K562 (cell line): ENCODE measurements around the gene OR5AU1. TPM values are rescaled to one million over a fixed set of nuclear protein-coding genes. Genes with fewer than 3 reads are reported as not detected.

ENCODE experiments used
- ATAC-seq: fragments of 200-7000 bp; cut with Tn5 transposase; 3 replicates; pipeline ENCODE4 v1.9.1; 2020; ENCODE audit warnings: moderate library complexity
- BruUV-seq: library from RNA; stranded (reverse); fragments of 400-500 nt; replicated peaks from 2 replicates; lab custom pipeline; 2021; lab: Mats Ljungman, UMichigan
- CTCF ChIA-PET: fragments of 300-600 bp; formaldehyde crosslinking; extraction: SDS; loops from one replicate; lab custom pipeline; 2021; ENCODE audit warnings: low intra/inter-chr PET ratio; lab: Yijun Ruan, JAX
- POLR2A ChIA-PET: fragments of 300-600, 350-650 bp; sonication (Branson Sonifier 250); formaldehyde crosslinking; extraction: SDS; loops from one replicate; lab custom pipeline; 2021; ENCODE audit warnings: antibody characterized with exemption, inconsistent platforms; lab: Yijun Ruan, JAX
- DNase-seq, 4 experiments: peaks; one replicate each; pipeline versions ENCODE4 v3.0.0 to v3.0.0-alpha.2; 2011 to 2018; ENCODE audit warnings: low spot score in 3 of 4, mixed read lengths in 3 of 4; ENCODE audit errors: extremely low read depth in 1 of 4
- FAIRE-seq: peaks from 2 replicates; lab custom pipeline; 2011; peaks lifted over from hg19 to GRCh38; lab: Jason Lieb, UNC
- H2AFZ ChIP-seq: 2 replicates; pipeline ENCODE4 v1.6.0; 2011; ENCODE audit warnings: low read depth, low read length, control low read depth, inconsistent platforms
- H3K27ac ChIP-seq: fragments of 200-600 bp; 3 replicates; pipeline ENCODE4 v1.8.0; 2011; ENCODE audit warnings: low read depth, mild to moderate bottlenecking, control low read depth, inconsistent platforms, low read length, moderate library complexity, mixed read lengths; ENCODE audit errors: extremely low read depth
- H3K27me3 ChIP-seq, 2 experiments: fragments of 300-600 bp in 1 of 2; 2 replicates in 1 of 2; 3 replicates in 1 of 2; pipeline versions ENCODE4 v1.6.0 to v1.8.0; 2011; ENCODE audit warnings: inconsistent platforms in 2 of 2, low read length in 2 of 2, mild to moderate bottlenecking in 1 of 2, mixed read lengths in 1 of 2, moderate library complexity in 1 of 2; ENCODE audit not compliant: control insufficient read depth in 2 of 2, insufficient read depth in 2 of 2
- H3K36me3 ChIP-seq: fragments of 300-600 bp; 3 replicates; pipeline ENCODE4 v1.8.0; 2011; ENCODE audit warnings: mild to moderate bottlenecking, low read length, inconsistent platforms; ENCODE audit not compliant: control insufficient read depth, insufficient read depth
- H3K4me1 ChIP-seq, 2 experiments: fragments of 200-600 bp in 1 of 2; replicated peaks in 1 of 2; 2 replicates in 1 of 2; 3 replicates in 1 of 2; pipeline versions ENCODE4 v1.5.1 to v1.8.0; 2011; ENCODE audit warnings: inconsistent platforms in 2 of 2, low read length in 2 of 2, mild to moderate bottlenecking in 1 of 2, mixed read lengths in 1 of 2, moderate library complexity in 1 of 2; ENCODE audit not compliant: control insufficient read depth in 2 of 2, insufficient read depth in 2 of 2
- H3K4me2 ChIP-seq: 2 replicates; pipeline ENCODE4 v1.6.1; 2011; ENCODE audit warnings: low read length, control low read depth, inconsistent platforms, mixed read lengths; ENCODE audit not compliant: insufficient read depth
- H3K4me3 ChIP-seq: fragments of 200-600 bp; sonication (generic), shearing (Covaris generic); 2 replicates; pipeline ENCODE4 v1.5.1; 2016; ENCODE audit warnings: control low read depth, inconsistent platforms
- H3K79me2 ChIP-seq: fragments of 200-600 bp; 3 replicates; pipeline ENCODE4 v1.8.0; 2011; ENCODE audit warnings: low read length, inconsistent platforms; ENCODE audit not compliant: control insufficient read depth, insufficient read depth
- H3K9ac ChIP-seq, 2 experiments: 2 replicates each; pipeline versions ENCODE4 v1.6.0 to v1.6.1; 2011; ENCODE audit warnings: low read depth in 2 of 2, low read length in 2 of 2, control low read depth in 1 of 2, inconsistent platforms in 1 of 2, mild to moderate bottlenecking in 1 of 2, mixed read lengths in 1 of 2; ENCODE audit not compliant: insufficient read depth in 1 of 2
- H3K9me1 ChIP-seq: one replicate; pipeline ENCODE4 v1.6.0; 2011; ENCODE audit warnings: inconsistent platforms, mild to moderate bottlenecking, low read length, moderate library complexity; ENCODE audit not compliant: control insufficient read depth, insufficient read depth
- H3K9me3 ChIP-seq: replicated peaks from 2 replicates; pipeline ENCODE4 v1.5.1; 2011; ENCODE audit warnings: low read depth, low read length, inconsistent platforms; ENCODE audit not compliant: control insufficient read depth, insufficient read depth
- H4K20me1 ChIP-seq: replicated peaks from 2 replicates; pipeline ENCODE4 v1.6.1; 2011; ENCODE audit warnings: low read length, inconsistent platforms, mixed read lengths; ENCODE audit not compliant: control insufficient read depth, insufficient read depth
- EGR1 ChIP-seq: fragments of 450-650 bp; conservative IDR thresholded peaks from 2 replicates; pipeline ENCODE4 v1.6.1; 2017; ENCODE audit warnings: mild to moderate bottlenecking
- MCM3 ChIP-seq: fragments of 450-650 bp; IDR thresholded peaks from 2 replicates; pipeline ENCODE4 v1.6.1; 2016
- SETDB1 ChIP-seq: IDR thresholded peaks from one replicate; pipeline ENCODE4 v1.6.1; 2012; ENCODE audit warnings: low read length, control low read depth, inconsistent platforms
- SREBF1 ChIP-seq: fragments of 150-350 bp; IDR thresholded peaks from 2 replicates; pipeline ENCODE4 v1.6.1; 2014; ENCODE audit warnings: antibody characterized with exemption, low read depth, low read length, borderline replicate concordance
- TAF9B ChIP-seq: fragments of 450-650 bp; IDR thresholded peaks from 2 replicates; pipeline ENCODE4 v1.6.1; 2018; ENCODE audit warnings: mild to moderate bottlenecking; ENCODE audit not compliant: partially characterized antibody
- ZNF76 ChIP-seq: fragments of 250-450 bp; sonication (Bioruptor Pico); IDR thresholded peaks from 2 replicates; pipeline ENCODE4 v1.4.0; 2020; ENCODE audit warnings: mild to moderate bottlenecking, moderate library complexity, borderline replicate concordance
- WGBS: fragments of 100-300 bp; shearing (Covaris generic); methylation state at CpG from one replicate; pipeline ENCODE4 v1.1.6; 2016; ENCODE audit warnings: low coverage, mixed read lengths; ENCODE audit not compliant: insufficient coverage; ENCODE audit errors: missing lambda C conversion rate; 5-methylcytosine and 5-hydroxymethylcytosine counted together
- in situ Hi-C: fragments of 300-500 bp; cut with MboI; formaldehyde crosslinking; loops from 4 replicates; pipeline ENCODE4 v1.15.0; 2018; ENCODE audit warnings: inconsistent platforms, mixed read lengths
- intact Hi-C: fragments of 100-400 bp; cut with micrococcal nuclease; formaldehyde crosslinking; loops from 2 replicates; pipeline ENCODE4 v1.14.2; 2022
- polyA plus RNA-seq, 8 experiments: library from polyadenylated mRNA; depleted of rRNA in 4 of 8; stranded (reverse) in 5 of 8; unstranded in 3 of 8; fragments of >200 nt; fragmentation: Nextera tagmentation in 2 of 8; fragmentation: Illumina TruSeq in 1 of 8; extraction: Ambion mirVana in 2 of 8; extraction: Trizol in 1 of 8; gene quantifications; 2 replicates each; pipeline versions ENCODE4 v1.2.1 to v1.2.3, GENCODE V29; 2011 to 2014; ENCODE audit warnings: inconsistent platforms in 1 of 8, missing spikeins in 1 of 8
- total RNA-seq, 7 experiments: library from RNA; depleted of rRNA in 6 of 7; stranded (reverse); fragments of >200 nt in 6 of 7; fragmentation: Illumina TruSeq in 2 of 7; extraction: Trizol in 2 of 7; gene quantifications; 2 replicates each; pipeline versions ENCODE4 v1.2.1 to v1.2.3, GENCODE V29; 2011 to 2021; ENCODE audit warnings: low replicate concordance in 1 of 7
- TF ChIP-seq, protein P1 (sequence below), 2 experiments: fragments of 450-650 bp in 1 of 2; sonication (generic) in 1 of 2; formaldehyde crosslinking in 1 of 2; IDR thresholded peaks; 2 replicates each; pipeline versions ENCODE4 v1.7.1 to v1.9.0; 2016 to 2022; ENCODE audit warnings: inconsistent platforms in 1 of 2, mild to moderate bottlenecking in 1 of 2, missing genetic modification reagents in 1 of 2
- TF ChIP-seq, protein P2 (sequence below): fragments of 250-450 bp; sonication (Bioruptor Pico); IDR thresholded peaks from 2 replicates; pipeline ENCODE4 v1.5.0; 2021; ENCODE audit warnings: mild to moderate bottlenecking, moderate library complexity
- TF ChIP-seq, protein P3 (sequence below): IDR thresholded peaks from 2 replicates; pipeline ENCODE4 v1.6.1; 2011; ENCODE audit not compliant: insufficient read length; ENCODE audit errors: extremely low read depth

OR5AU1 gene
- total and polyA plus RNA-seq, 9 of the 15 experiments (the other 6 are each of a cell fraction or from before 2014, with no cell fraction given): not detected

DNA sequence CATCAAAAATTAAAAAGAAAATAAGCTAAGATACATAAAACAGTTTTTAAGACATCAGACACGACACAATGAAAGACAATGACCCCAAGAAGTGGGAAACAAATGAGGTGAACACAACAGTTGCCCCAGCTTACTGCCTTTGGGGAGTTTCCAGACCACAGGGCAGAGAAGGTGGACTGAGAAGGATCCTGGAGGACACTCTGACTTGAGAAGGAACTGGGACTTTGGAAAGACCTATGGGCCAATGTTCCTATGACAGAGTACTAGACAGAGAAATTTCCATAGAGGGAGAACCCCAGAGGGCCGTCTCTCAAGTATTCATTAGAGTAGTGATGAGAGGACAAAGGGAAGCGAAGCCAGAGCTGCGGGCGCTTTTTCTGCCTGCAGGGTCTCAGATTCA lies 6.2 kb upstream of the OR5AU1 start:
- H3K4me2 ChIP-seq: no peak overlapping the region
- no peak overlapping the region for H3K4me3 ChIP-seq
- no peaks in the 10 kb centered on the region for H3K9me1 ChIP-seq
- no peaks in the 10 kb centered on the region for H3K9me3 ChIP-seq
- no TSS peak for BruUV-seq
- H3K27ac ChIP-seq: no peak overlapping the region
- FAIRE-seq: no peak
- POLR2A ChIA-PET: no interaction called here
- H3K79me2 ChIP-seq: no peaks in the 10 kb centered on the region
- CTCF ChIA-PET: no interaction called here
- no peak overlapping the region for H2AFZ ChIP-seq
- intact Hi-C loops (no loop called here), in situ Hi-C loops (no loop called here)
- H3K9ac ChIP-seq: no peak overlapping the region
- DNase-seq: no peak
- WGBS: 0% methylated on average over 5 of the region's 5 CpGs
- ATAC-seq: no peak
- H3K36me3 ChIP-seq: no peaks in the 10 kb centered on the region
- H3K27me3 ChIP-seq: peaks cover 2 to 6% of the 10 kb centered on the region in 2 experiments; a peak in 1 of 5 replicates
- no peaks in the 10 kb centered on the region for H4K20me1 ChIP-seq
- H3K4me1 ChIP-seq: no peaks in the 10 kb centered on the region; a peak in 1 of 5 replicates
- TF ChIP-seq SETDB1 (no peak), TAF9B (no peak), EGR1 (no peak), ZNF76 (no peak), MCM3 (no peak), SREBF1 (no peak)
- TF ChIP-seq, protein P1, sequence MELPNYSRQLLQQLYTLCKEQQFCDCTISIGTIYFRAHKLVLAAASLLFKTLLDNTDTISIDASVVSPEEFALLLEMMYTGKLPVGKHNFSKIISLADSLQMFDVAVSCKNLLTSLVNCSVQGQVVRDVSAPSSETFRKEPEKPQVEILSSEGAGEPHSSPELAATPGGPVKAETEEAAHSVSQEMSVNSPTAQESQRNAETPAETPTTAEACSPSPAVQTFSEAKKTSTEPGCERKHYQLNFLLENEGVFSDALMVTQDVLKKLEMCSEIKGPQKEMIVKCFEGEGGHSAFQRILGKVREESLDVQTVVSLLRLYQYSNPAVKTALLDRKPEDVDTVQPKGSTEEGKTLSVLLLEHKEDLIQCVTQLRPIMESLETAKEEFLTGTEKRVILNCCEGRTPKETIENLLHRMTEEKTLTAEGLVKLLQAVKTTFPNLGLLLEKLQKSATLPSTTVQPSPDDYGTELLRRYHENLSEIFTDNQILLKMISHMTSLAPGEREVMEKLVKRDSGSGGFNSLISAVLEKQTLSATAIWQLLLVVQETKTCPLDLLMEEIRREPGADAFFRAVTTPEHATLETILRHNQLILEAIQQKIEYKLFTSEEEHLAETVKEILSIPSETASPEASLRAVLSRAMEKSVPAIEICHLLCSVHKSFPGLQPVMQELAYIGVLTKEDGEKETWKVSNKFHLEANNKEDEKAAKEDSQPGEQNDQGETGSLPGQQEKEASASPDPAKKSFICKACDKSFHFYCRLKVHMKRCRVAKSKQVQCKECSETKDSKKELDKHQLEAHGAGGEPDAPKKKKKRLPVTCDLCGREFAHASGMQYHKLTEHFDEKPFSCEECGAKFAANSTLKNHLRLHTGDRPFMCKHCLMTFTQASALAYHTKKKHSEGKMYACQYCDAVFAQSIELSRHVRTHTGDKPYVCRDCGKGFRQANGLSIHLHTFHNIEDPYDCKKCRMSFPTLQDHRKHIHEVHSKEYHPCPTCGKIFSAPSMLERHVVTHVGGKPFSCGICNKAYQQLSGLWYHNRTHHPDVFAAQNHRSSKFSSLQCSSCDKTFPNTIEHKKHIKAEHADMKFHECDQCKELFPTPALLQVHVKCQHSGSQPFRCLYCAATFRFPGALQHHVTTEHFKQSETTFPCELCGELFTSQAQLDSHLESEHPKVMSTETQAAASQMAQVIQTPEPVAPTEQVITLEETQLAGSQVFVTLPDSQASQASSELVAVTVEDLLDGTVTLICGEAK (IDR thresholded peaks at IDR 0.05): no peak
- TF ChIP-seq, protein P1 (CRISPR knock-in tag; IDR thresholded peaks at IDR 0.05): no peak
- TF ChIP-seq, protein P2, sequence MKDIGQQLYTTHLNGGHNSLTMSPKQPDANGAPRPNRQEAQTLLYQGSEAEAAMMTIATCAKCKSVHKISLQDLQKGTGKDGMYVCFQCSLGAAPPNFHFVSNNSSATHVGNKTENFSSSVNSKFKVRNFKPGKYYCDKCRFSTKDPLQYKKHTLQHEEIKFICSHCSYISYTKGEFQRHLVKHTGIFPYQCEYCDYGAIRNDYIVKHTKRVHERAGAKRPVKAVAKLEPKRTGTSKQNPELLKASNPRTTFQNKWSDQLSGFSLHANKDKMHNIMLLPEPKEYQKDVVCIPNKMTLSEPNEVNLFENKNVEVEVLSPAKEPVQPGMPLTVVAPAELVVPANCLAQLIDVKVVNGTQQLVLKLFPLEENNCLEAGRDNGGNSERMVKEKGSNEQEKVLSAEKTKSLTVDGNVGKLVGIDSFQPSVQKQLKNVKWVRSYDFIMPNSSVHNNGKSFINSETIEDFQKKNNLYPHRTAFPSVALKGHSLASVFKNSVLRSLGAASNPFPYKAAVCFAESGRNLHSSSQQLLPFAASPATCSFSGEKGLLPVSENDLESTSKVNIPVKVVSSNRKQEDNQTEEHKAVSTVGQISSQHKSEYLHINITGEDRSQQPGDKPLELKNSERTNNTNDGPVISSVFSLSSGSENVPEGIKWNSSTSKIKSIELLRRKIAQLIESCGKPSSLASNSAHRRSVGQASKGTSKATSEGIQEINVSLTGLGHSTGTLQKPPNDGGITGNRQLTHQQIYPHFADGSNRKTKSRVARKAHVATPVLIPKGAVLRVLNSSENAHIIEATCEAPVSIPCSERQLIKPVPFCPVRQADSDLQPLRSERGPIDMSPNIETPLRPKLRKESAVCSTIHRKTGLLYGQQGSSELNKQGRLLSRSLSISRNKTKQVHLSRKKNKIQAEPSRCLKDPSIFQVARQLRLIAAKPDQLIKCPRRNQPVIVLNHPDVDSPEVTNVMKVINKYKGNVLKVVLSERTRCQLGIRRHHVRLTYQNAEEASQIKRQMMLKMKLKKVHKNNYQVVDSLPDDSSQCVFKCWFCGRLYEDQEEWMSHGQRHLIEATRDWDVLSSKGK (CRISPR knock-in tag): no peak
- TF ChIP-seq, protein P3, sequence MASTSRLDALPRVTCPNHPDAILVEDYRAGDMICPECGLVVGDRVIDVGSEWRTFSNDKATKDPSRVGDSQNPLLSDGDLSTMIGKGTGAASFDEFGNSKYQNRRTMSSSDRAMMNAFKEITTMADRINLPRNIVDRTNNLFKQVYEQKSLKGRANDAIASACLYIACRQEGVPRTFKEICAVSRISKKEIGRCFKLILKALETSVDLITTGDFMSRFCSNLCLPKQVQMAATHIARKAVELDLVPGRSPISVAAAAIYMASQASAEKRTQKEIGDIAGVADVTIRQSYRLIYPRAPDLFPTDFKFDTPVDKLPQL: no peak
